Suppressor macrophage treated with lipopolysaccharide for 4 hours (primary cell): ENCODE results near the gene NDEL1.

Source experiments
- DNase-seq: peaks from one replicate; pipeline ENCODE4 v3.0.0-alpha.2; 2020

NDEL1 gene

GRCh38 chr17:8506145-8506544, 70.5 kb downstream of the NDEL1 start:
- no peak for DNase-seq

- no peak for DNase-seq
These were observed 79.1 kb downstream of the NDEL1 start for GRCh38 chr17:8514801-8515200.
